ENCODE data around the gene CLPTM1L.

DNA sequence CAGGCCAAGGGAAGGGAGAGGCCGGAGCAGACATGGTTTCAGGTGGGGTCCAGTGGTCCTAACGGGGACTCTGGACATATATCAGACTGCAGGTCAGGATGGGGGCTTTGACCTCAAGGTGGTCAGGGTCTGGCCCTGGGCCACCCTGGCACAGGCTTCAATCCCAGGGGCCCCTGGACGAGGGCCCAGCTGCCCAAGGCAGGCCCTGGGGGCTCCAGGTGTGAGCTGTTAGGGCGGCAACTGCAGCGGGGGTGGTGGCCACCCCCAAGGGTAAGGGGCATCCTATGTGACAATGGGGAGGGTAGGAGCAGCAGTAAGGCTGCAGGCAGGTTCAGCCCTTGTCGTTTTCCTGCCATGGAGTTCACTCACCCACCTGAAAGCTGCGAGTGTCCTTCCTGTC, 45.4 kb upstream of the CLPTM1L start:
- TF ChIP-seq, protein P1, sequence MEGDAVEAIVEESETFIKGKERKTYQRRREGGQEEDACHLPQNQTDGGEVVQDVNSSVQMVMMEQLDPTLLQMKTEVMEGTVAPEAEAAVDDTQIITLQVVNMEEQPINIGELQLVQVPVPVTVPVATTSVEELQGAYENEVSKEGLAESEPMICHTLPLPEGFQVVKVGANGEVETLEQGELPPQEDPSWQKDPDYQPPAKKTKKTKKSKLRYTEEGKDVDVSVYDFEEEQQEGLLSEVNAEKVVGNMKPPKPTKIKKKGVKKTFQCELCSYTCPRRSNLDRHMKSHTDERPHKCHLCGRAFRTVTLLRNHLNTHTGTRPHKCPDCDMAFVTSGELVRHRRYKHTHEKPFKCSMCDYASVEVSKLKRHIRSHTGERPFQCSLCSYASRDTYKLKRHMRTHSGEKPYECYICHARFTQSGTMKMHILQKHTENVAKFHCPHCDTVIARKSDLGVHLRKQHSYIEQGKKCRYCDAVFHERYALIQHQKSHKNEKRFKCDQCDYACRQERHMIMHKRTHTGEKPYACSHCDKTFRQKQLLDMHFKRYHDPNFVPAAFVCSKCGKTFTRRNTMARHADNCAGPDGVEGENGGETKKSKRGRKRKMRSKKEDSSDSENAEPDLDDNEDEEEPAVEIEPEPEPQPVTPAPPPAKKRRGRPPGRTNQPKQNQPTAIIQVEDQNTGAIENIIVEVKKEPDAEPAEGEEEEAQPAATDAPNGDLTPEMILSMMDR (conservative IDR thresholded peaks at IDR 0.05; ENCODE audit: low read length) = no peak
- TF ChIP-seq EZH2phosphoT487 (IDR thresholded peaks at IDR 0.05; ENCODE audit: borderline replicate concordance, low read depth, low read length) = no peak
